HG02870 (cell line): ENCODE results near the gene RNF111.
"Not testable (repeated sequence)": the region's sequence is repeated elsewhere in the genome, so short reads cannot be mapped to it uniquely, and the experiment has no call there.

Experiments used
- ATAC-seq: cut with Tn5 transposase; IDR thresholded peaks from one replicate; pipeline ENCODE4 v1.9.1; 2021; ENCODE audit warnings: mild to moderate bottlenecking, moderate library complexity; ENCODE audit not compliant: unreplicated experiment

The RNF111 gene

DNA sequence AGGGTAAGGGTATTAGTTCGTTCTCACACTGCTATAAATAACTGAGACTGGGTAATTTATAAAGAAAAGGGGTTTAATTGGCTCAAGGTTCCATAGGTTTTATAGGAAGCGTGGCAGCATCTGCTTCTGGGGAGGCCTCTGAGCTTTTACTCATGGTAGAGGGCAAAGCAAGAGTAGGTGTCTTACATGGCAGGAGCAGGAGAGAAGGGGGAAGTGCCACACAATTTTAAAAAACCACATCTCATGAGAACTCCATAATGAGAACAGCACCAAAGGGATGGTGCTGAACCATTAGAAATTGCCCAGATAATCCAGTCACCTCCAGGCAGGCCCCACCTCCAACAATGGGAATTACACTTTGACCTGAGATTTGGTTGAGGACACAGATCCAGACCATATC is 12.2 kb downstream of the RNF111 start:
- no peak for ATAC-seq

DNA sequence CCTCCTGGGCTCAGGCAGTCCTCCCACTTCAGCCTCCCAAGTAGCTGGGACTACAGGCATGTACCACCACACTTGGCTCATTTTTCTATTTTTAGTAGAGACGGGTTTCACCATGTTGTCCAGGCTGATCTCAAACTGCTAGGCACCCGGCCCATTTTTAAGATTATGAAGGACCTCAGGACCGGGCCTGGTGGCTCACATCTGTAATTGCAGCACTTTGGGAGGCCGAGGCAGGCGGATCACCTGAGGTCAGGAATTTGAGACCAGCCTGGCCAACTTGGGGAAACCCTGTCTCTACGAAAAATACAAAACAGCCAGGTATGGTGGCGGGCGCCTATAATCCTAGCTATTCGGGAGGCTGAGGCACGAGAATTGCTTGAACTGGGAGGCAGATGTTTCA is 12.8 kb downstream of the RNF111 start:
- ATAC-seq: not testable (repeated sequence)

DNA sequence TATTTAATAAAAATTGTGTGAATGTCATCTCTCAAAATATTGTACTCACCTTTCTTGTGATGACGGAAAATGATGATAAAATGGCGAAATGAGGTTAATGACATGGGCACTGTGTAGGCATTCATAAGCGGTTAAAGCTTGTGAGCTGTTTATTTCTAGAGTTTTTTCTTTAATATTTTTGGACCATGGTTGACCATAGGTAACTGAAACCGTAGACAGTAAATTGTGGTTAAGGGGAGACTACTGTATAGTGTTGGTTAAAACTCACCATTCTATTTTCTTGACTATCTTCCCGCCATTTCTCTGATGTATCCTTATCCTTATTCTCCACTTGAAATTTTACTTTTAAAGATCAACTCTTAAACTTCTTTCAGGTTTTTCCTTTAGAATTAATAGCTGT is 14.5 kb downstream of the RNF111 start:
- ATAC-seq: no peak

- ATAC-seq: peak; percentile 68
Observed at GRCh38 chr15:59002418-59002859, 15.0 kb downstream of the RNF111 start.

- no peak for ATAC-seq
Observed at GRCh38 chr15:59005579-59005978, 18.1 kb downstream of the RNF111 start.

DNA sequence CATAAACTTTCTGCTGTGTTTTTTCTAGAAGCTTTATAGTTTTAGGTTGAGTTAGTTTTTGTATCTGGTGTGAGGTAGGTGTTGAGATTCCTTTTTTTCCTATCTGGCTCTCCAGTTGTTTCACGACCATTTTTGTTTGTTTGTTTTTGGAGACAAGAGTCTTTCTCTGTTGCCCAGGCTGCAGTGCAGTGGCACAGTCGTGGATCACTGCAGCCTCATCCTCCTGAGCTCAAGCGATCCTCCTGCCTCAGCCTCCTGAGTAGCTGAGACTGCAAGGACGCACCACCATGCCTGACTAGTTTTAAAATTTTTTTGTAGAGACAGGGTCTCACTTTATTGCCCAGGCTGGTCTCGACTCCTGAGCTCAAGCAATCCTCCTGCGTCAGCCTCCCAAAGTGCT is 20.6 kb downstream of the RNF111 start:
- no peak for ATAC-seq

GRCh38 chr15:59011262-59011952 is 23.9 kb downstream of the RNF111 start:
- ATAC-seq: no peak

GRCh38 chr15:59013246-59013873 is 25.9 kb downstream of the RNF111 start:
- ATAC-seq: no peak

DNA sequence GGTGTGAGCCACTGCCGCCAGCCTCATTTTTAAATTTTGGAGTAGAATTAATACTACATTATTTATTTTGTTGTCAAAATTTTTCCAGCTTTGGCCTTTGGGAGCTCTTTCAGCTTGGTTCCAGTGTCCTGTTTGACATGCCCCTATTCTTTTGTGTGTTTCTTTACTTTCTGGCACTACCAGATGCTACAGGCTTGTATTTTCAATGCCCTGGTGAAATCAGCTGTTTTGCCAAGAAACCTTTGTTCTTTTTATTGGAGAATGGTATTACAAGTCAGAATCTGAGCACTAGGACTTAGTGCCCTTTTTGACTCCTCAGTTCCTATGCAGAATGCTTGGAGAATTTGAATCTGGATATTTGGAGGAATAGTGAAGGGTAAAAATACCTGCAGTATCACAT is 26.6 kb downstream of the RNF111 start:
- no peak for ATAC-seq

DNA sequence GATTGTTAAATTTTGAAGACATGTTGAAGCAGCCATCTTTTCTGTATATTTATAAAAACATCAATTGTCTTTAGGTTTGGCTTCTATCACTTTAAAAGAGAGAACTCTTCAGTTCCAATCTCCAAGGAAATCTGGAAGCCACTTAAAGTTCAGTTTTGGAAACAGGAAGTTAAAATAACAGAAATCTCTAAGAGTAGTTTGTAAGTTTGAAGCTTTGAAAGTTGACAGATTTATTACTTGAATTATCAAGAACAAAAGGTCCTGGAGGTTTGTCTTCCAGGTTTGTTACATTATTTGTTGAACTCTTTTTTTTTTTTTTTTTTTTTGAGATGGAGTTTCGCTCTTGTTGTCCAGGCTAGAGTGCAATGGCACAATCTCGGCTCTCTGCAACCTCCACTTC is 30.0 kb downstream of the RNF111 start:
- no peak for ATAC-seq

GRCh38 chr15:59018833-59019232 is 31.4 kb downstream of the RNF111 start:
- no peak for ATAC-seq

DNA sequence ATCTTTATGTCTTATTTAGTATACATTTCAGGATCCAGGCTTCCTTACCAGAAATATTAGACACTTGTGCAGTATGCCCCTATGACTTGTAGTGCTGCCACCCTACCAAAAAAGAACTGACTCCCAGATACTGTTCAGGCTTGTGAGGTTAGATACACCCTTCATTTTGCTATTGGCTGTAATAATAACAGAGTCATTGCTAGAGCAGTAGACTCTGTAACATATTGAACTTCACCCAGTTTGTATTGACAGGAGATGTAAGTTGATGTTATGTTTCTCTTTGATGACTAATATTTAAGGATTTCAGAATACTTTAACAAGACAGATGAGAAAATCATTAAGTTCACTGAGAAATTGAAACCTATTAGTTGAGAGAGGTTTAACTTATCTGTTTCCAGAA is 32.9 kb downstream of the RNF111 start:
- ATAC-seq: no peak

DNA sequence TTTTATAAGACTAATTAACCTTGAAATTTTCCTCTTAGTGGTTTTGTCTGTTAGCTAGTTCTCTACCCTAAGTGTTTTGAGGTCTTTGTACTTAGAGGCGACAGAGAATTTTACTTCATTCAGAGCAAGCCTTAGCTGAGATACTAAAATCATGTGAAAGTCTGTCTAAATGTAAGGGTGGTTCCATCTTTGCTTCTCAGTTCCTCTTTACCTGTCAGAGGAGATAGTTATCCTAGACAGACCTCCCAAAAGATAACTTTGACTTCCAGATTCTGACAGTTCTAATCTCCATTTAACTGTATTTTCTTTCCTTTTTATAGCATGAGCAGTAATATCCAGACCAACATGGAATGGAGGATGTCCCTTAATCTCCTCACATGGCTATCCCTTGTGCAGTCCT is 34.7 kb downstream of the RNF111 start:
- ATAC-seq: no peak

DNA sequence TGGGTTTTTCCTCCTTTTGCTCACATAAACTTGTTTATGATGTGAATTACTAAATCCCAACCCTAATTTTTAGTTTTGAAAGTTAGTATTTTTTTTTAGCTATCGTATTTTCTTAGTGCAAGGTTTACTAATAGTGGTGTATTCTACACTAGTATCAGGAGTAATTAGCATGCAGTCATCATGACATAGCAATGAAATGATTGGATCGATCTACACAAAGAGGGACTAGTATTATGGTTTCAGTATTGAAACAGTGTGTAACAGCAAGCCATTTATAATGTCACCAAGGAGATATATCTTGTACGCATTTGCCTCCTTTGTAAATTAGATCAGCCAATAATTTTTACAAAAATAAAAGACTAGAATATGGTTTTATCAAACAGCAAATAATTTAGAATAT is 38.7 kb downstream of the RNF111 start:
- ATAC-seq: no peak

DNA sequence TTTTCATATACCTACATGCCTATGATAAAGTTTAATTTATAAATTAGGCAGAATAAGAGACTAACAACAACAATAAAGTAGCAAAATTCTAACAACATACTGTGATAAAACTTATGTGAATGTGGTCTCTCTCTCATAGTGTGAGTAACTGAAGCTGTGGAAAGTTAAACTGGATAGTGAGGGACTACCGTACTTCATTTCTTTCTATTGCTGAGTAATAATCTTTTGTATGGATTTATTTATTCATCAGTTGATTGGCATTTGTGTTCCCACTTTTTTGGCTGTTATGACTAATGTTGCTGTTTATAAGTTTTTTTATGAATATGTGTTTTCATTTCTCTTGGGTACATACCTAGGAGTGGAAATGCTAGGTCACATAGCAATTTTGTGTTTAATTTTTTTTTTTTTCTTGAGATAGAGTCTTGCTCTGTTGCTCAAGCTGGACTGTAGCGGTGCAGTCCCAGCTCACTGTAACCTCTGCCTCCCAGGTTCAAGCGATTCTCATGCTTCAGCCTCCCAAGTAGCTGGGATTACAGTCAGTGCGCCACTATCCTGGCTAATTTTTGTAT is 41.0 kb downstream of the RNF111 start:
- ATAC-seq: no peak

GRCh38 chr15:59029554-59029953 is 42.1 kb downstream of the RNF111 start:
- ATAC-seq: no peak

- ATAC-seq: no peak
Observed at GRCh38 chr15:59035201-59035600, 47.7 kb downstream of the RNF111 start.

- ATAC-seq: no peak
Observed at GRCh38 chr15:59039225-59039624, 51.8 kb downstream of the RNF111 start.

GRCh38 chr15:59042041-59042440 is 54.6 kb downstream of the RNF111 start:
- ATAC-seq: no peak

DNA sequence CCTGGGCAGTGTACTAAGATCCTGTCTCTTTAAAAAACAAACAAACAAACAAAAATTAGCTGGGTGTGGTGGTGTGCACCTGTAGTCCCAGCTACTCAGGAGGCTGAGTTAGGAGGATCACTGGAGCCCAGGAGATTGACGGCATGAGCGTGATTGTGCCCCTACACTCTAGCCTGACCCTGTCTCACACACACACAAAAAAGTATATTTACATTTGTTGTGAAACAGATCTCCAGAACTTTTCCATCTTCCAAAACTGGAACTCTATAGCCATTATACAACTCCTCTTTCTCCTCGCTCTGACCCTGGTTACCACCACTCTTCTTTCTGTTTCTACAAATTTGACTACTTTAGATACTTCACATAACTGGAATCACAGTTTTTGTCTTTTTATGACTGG is 61.4 kb downstream of the RNF111 start:
- no peak for ATAC-seq

- ATAC-seq: no peak
Observed at GRCh38 chr15:59051873-59052861, 64.7 kb downstream of the RNF111 start.
